SIG-M5 treated with dmso at 0.1 percent for 504 hours (cell line): Measurements from ENCODE around the gene ADAM33.

Experiments
- DNase-seq: peaks from one replicate; lab custom pipeline; 2025; ENCODE audit not compliant: unreplicated experiment; lab: John Stamatoyannopoulos, UW

Gene ADAM33

GRCh38 chr20:3691306-3691705, 9.5 kb upstream of the ADAM33 start:
- DNase-seq = no peak

GRCh38 chr20:3690413-3690812, 8.6 kb upstream of the ADAM33 start:
- DNase-seq = no peak

- no peak for DNase-seq
Measured at GRCh38 chr20:3689978-3690377, 8.2 kb upstream of the ADAM33 start.

GRCh38 chr20:3687655-3688054, 5.8 kb upstream of the ADAM33 start:
- peak; percentile 28 for DNase-seq

- DNase-seq = peak; percentile 10
Measured at GRCh38 chr20:3686867-3687321, 5.1 kb upstream of the ADAM33 start.

- no peak for DNase-seq
Measured at GRCh38 chr20:3686421-3686820, 4.6 kb upstream of the ADAM33 start.

- no peak for DNase-seq
Measured at GRCh38 chr20:3685341-3685740, 3.5 kb upstream of the ADAM33 start.

GRCh38 chr20:3681352-3681930, 369 bp downstream of the ADAM33 start:
- no peak for DNase-seq

- DNase-seq = no peak
Measured at GRCh38 chr20:3680701-3681351, 984 bp downstream of the ADAM33 start.

- DNase-seq = no peak
Measured at GRCh38 chr20:3679749-3680700, 1.8 kb downstream of the ADAM33 start.

- DNase-seq = no peak
Measured at GRCh38 chr20:3678856-3679720, 2.7 kb downstream of the ADAM33 start.

- DNase-seq = no peak
Measured at GRCh38 chr20:3678198-3678597, 3.6 kb downstream of the ADAM33 start.

- DNase-seq = no peak
Measured at GRCh38 chr20:3677733-3678132, 4.1 kb downstream of the ADAM33 start.

- no peak for DNase-seq
Measured at GRCh38 chr20:3674995-3675900, 6.6 kb downstream of the ADAM33 start.

GRCh38 chr20:3674447-3674846, 7.4 kb downstream of the ADAM33 start:
- no peak for DNase-seq

- no peak for DNase-seq
Measured at GRCh38 chr20:3673221-3674070, 8.4 kb downstream of the ADAM33 start.

- peak; percentile 20 for DNase-seq
Measured at GRCh38 chr20:3672547-3673171, 9.2 kb downstream of the ADAM33 start.

GRCh38 chr20:3671986-3672546, 9.7 kb downstream of the ADAM33 start:
- no peak for DNase-seq
